NOMO-1 treated with dmso at 0.1 percent for 144 hours (cell line): ENCODE measurements around the gene NME7.
A peak's percentile ranks its signal among the peaks of the same experiment; 100 is the strongest.
"Not testable (repeated sequence)": the region's sequence is repeated elsewhere in the genome, so short reads cannot be mapped to it uniquely, and the experiment has no call there.

Experiments used
- DNase-seq: peaks from one replicate; lab custom pipeline; 2025; ENCODE audit not compliant: unreplicated experiment; lab: John Stamatoyannopoulos, UW

The NME7 gene

DNA sequence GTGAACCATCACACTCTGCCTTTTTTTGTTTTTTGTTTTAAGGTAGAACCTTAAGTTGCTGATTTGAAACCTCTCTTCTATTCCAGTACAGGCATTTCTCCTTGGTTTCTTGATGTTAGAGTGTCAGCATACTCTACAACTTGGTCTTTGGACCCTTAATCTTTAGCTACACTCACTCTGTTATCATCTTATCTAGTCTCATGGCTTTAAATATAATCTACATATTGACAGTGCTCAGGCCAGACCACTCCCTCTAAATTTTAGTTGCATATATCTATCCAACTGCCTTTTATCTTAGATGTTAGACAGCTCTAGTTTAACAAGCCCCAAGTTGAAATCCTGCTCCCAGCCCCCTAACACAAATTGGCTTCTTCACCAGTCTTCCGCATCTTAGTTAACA is 22.1 kb downstream of the NME7 start:
- no peak for DNase-seq

DNA sequence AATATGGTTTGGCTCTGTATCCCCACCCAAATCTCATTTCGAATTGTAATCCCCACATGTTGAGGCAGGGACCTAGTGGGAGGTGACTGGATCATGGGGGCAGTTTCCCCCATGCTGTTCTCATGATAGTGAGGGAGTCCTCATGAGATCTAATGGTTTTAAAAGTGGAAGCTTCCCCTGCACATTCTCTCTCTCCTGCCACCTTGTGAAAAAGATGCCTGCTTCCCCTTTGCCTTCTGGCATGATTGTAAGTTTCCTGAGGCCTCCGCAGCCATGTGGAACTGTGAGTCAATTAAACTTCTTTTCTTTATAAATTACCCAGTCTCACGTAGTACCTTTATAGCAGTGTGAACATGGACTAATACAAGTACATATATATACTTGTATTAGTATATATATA is 25.5 kb downstream of the NME7 start:
- not testable (repeated sequence) for DNase-seq

DNA sequence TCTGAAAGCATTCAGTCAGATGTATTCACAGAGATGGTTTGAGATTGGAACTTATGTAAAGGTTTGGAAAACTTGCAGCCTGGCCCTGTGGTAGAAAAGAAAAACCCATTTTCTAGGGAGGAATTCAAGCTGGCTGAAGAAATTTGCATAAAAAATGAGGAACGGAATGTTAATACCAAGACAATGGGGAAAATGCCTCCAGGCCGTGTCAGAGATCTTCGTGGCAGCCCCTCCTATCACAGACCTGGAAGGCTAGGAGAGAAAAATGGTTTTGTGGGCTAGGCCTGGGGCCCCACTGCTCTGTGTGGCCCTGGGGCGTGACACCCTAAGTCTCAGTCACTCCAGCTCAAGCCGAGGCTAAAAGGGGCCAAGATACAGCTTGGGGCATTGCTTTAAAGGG is 26.7 kb downstream of the NME7 start:
- no peak for DNase-seq

DNA sequence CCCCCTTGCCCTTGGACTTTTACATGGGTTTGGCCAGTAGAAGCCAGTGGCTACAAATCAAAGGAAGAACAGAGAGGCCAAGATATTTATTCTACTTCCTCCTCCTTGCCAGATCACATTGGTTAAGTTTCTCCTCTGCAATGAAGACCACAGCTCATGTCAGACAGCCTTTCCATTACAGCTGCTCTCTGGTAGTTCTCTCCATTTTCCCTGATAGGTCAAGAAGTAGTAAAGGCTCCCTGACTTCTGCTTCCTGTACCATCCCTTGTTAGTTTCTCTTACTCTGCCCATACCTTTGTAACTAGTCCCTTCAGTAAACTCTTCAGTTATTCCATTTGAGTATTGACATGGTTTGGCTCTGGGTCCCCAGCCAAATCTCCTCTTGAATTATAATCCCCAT is 27.8 kb downstream of the NME7 start:
- DNase-seq = no peak

DNA sequence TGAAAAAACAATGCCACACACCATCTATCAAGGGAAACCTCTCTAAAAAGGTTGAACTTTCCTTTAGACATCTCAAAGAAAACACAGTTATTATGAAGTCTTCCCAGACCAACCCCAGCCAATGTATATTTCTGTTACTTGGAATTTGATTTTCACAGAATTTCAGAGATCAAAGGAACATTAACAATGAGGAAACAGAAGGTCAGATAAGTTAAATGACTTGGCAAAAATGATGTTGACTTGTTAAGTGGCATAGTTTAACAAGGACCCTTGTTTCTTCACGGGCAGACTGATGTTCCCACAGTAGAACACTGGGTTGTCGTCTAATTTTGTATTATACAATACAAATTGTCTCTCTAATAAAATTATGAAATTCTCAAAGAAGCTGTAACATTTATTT is 29.0 kb downstream of the NME7 start:
- DNase-seq = no peak

DNA sequence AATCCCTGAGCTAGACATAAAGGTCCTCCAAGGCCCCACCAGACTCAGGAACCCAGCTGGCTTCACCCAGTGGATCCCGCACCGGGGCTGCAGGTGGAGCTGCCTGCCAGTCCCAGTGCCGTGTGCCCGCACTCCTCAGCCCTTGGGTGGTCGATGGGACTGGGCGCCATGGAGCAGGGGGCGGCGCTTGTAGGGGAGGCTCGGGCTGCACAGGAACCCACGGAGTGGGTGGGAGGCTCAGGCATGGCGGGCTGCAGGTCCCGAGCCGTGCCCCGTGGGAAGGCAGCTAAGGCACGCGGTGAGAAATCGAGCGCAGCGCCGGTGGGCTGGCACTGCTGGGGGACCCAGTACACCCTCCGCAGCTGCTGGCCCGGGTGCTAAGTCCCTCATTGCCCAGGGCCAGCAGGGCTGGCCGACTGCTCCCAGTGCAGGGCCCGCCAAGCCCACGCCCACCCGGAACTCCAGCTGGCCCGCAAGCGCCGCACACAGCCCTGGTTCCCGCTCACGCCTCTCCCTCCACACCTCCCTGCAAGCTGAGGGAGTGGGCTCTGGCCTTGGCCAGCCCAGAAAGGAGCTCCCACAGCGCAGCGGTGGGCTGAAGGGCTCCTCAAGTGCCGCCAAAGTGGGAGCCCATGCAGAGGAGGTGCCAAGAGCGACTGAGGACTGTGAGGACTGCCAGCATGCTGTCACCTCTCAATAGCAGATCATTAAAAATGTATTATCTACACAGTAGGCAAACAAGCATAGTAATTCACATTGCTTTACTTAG is 30.5 kb downstream of the NME7 start:
- DNase-seq = not testable (repeated sequence)

DNA sequence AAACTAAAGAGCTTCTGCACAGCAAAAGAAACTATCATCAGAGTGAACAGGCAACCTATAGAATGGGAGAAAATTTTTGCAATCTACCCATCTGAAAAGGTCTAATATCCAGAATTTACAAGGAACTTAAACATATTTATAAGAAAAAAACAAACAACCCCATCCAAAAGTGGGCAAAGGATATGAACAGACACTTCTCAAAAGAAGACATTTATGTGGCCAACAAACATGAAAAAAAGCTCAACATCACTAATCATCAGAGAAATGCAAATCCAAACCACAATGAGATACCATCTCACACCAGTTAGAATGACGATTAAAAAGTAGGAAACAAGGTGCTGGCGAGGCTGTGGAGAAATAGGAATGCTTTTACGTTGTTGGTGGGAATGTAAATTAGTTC is 32.9 kb downstream of the NME7 start:
- DNase-seq = not testable (repeated sequence)

DNA sequence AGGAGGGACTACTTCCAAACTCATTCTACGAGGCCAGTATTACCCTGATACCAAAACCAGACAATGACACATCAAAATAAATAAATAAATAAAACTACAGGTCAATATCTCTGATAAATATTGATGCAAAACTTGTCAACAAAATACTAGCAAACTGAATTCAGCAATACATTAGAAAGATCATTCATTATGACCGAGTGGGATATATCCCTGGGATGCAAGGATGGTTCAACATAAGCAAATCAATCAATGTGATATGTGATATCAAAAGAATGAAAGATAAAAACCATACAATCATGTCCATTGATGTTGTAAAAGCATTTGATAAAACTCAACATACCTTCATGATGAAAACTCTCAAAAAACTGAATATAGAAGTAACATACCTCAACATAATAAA is 36.7 kb downstream of the NME7 start:
- DNase-seq = no peak

DNA sequence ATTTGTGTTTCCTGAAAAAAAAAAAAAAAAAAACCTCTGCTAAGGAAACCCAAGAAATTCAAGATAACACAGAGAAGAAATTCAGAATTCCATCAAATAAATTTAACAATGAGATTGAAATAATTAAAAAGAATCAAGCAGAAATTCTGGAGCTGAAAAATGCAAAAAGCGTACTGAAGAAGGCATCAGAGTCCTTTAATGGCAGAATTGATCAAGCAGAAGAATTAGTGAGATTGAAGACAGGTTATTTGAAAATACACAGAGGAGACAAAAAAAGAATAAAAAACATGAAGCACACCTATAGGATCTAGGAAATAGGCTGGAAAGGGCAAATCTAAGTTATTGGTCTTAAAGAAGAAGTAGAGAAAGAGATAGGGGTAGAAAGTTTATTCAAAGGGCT is 38.2 kb downstream of the NME7 start:
- DNase-seq = no peak

DNA sequence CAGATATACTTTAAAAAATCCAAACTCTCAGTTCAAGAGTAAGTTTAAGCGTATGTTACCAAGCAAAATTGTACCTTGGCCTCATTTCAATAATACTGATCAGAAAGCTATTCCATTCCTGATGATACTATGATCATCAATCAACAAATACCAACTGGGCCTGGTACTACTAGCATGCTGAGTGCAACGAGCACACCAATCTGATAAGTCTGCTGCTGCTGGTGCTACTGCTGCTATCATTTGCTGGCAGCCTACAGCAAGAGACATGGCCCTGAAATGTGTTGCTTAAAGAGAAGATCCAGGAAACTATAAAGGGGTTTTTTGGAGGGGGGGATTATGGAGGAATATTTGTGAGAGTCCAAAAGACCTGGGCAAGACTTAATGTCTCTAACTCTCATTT is 39.7 kb downstream of the NME7 start:
- no peak for DNase-seq

DNA sequence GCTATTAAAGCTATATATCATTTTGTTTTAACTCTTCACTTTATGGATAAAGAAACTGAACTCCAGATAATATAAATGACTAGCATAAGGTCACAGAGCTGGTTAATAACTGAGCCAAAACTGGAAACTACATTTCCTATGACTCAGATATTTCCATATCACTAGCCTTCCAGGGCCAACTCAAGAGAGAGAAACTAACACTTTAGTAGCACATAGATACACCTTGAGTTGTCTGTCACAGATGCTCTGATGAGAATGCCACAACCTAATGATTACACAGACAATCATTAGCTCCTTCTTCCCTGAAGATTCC is 40.7 kb downstream of the NME7 start:
- no peak for DNase-seq

DNA sequence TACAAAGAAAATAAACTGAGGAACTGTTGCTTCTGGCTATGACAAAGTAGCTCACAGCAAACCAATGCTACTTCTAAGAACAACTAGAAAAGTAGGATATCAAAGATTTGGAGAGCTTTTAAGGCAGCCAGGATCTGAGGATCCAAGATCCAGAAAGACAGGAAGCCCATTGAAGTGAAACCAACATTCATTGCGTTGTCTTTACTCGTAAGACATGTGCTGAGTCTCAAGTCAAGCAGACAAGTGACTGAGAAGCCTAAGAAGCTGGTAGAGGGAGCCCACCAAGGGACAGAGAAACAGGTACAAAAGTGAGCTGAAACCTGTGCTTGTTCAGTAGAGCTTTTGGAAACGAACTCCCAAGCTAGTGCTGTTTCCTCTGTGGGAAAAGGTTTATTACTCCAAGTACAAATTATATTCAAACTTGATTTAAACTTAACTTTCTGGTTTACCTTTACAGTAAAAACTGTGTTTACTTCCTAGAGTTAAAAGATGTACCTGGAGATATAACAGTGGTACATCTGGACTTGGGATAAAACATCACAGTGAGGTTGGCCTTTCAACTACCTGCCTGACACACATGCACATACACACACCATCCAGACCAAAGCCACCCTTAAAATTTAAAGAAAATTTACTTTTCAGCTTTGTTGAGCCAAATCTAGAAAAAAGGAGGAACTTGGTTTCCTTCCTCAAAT is 41.2 kb downstream of the NME7 start:
- DNase-seq = no peak

DNA sequence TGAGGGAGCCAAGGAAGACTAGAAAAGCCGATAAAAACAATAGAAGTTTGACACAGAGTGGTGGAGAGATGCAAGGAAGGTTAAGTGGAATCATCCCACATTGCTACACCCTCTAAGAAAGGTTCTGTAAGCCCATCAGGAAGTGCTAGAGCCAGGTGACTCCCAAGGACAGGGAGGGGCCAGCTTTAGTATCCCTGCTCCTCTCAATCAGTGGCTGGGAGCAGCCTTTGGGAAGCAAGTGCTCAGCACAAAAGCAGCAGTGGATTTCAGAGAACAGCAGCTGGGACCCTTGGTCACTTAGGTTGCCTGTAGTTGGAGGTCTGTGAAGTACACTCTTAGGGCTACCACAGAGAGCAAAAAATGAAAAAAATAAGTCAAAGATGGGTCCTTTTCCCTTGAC is 42.5 kb downstream of the NME7 start:
- no peak for DNase-seq

DNA sequence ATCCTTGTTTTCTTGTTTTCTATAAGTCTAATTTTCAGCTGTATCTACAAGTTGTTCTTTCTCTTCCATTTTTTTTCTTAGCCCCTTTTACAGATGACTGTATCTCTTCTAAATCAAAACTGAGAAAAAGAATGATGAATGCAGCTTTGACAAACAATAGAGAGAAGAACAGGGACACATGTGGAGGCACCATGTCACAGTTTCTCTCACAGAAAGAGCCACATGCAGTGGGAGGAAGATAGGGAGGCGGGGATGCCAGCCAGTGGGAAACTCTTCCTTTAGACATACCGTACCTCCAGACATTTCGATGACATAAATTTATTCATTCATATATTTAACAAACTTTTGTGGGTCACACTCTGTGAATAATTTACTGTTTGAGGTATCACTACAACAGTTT is 45.5 kb downstream of the NME7 start:
- DNase-seq = no peak

DNA sequence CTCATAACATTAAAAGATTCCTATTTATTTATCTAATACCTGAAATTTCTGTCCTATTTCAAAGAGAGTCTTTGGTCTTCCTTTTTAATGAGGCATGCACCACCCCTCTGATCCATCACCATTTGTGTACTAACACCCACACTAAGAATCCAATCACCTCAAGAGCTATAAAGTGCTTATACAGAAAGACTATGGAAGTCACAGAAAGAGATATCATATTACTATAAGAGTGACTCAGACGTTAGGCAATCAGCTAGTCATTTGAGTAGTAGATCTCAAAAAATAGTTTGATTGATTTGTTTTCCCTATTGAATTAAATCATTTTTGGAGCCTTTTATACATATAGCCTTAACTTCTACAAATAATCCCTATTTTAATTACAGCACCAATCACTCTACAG is 46.1 kb downstream of the NME7 start:
- DNase-seq = no peak

DNA sequence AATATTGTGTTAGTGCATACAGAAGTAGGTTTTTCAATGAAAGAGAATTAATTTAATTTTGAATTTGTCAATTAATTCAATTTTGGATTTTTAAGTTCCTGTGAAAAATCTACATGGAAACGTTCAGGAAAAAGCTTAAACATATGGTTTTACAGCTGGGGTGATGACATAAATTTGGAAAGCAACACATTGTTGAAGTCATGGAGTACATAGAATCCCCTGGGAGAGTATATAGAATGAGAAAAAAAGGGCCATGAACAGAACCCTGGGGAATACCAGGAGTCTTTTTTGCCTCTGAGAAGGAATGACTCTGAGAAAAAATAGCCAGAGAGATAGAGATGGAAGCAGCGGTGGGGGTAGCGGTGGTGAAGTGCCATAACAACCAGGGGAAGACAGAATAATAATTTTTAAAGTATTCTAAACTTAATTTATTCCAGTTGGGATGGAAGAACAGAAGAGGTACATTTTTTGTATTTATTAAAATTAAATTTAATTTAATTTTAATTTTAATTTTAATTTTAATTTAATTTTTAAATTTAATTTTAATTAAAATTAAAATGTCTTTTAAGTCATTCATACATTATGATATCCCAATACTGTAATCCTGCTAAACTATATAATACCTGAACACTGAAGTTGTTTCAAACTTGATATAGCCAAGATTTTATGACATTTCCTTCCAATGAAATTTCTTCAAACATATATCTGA is 48.9 kb downstream of the NME7 start:
- DNase-seq = no peak

DNA sequence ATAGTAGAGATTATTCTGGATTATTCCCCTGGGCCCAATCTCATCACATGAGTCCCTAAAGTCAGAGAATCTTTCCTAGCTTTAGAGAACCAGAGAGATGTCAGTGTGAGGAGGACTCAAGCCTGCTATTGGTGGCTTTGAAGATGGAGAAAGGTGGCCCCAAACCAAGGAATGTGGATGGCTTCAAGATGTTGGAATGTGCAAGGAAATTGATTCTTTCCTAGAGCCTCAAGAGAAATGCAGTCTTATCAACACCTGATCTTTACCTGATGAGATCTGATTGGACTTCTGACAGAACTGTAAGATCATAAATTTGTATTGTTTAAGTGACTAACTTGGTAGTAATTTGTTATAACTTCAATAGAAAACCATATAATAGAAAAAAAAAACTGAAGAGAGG is 51.0 kb downstream of the NME7 start:
- no peak for DNase-seq

DNA sequence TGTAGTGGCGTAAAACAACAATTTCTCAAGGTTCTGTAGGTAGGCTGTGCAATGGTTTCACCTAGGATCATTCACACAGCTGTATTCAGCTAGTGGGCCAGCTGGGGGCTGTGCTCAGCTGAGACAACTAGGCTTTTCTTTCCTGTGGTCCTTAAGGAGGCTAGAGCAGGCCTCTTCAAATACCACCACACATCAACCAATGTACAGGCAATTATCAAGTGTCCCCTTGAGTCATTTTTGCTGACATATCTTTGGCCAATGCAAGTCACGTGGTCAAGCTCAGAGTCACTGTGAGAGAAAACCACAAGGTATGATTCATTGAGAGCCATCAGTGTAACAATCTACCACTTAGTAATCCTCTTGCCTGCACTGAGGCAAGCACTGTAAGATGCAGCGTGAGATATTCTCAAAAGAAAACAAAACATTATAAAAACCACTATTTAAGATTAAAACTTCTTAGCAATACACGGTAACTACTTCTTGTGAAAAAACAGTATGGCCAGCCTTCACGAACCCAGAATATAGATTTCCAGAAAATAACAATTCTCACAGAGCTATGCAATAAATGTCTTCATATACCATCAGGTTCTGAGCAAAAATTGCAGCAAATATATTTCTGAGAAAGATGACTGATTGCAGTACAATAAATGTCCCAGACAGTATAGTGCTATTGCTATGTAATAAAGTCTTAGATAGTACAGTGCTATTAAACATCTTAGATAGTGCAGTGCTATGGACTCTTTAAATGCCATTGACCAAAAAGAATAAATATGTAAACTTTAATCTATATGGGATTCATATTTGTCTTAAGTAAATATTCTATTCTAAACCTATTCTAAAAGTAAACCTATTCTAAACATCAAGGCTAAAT is 55.3 kb downstream of the NME7 start:
- peak; percentile 62 for DNase-seq

DNA sequence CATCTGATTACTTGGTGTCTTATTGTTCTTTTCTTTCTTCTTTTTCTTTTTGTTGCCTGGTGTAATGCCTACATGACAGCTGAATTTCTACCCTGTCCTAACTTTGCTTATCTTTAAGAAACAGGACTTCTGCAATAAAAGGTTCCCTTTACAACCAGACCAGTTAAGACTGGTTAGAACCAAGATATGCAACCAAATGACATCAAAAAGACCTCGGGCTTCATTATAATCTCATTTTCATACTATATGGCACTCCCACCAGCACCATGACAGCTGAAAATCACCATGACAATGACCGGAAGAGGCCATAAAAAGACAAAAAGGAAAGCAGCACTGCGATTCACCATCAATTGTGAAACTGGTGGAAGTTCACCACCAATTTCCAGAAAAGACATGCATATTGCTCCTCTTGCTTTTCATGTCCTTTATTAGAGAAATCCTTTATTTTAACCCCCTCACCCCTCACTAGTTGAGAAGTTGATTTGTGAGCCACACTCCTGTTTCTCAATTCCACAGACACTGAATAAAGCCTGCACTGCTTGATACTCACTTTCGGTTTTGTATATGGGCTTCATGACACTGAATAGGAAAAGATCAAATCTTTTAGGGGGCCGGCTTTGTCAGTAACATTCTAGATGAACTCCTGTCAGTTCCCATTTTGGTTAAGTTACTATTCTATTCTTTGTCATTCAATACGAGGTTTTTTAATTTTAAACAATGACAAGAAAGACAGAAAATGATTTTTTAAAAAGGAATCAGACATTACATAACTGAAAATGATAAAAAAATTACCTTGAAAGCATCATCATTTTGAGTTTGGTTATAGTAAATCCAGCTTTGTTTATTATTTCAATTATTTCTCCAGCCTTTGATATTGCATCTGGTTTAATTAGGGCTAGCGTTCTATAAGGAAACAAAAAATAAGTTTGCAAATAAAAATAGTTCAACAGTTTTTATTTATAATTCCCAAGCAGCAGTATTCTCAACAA is 58.1 kb downstream of the NME7 start:
- no peak for DNase-seq

DNA sequence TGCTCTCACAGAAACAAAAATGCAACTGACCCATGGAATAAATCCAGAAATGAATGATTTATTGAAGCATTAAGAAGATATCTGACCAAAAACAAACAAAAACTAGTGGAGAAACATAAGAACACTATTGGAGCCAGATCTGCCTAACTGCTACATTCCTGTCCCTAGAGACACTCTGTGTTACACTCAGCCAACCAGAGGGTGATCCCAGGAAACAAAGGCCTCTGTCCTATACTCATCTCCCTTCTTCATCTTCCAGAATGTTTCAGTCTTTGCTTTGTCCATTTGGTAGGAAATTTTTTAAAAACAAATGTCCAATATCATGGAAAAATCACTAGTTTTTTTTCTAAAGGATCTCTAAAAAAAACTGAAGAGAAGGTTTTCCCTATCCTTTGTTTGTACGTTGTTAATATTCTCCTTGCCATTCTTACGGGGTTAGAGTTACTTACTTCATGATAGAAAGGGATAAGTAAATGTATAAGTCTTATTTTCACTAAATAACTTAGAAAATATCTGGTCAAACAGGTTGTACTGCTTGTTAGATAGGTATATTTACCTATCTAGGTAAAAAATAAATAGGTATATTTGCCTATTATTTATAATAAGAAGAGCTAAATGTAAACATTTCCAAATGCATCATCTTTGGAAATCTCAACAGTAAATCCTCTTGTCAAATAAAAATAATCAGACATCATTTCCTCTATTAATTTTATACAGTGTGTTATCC is 59.1 kb downstream of the NME7 start:
- DNase-seq = no peak
